ENCODE results near the gene EIF1B. TPM values are rescaled to one million over a fixed set of nuclear protein-coding genes. Genes with fewer than 3 reads are reported as not detected.
A peak's percentile ranks its signal among the peaks of the same experiment; 100 is the strongest.

The EIF1B gene
- total and polyA plus RNA-seq, 2 donors from 2014 or later, result 48.3 to 97.8 TPM

- no peak overlapping the region for H3K9ac ChIP-seq (ENCODE audit: low read length in 3 of 3)
- peaks cover 0 to 8% (median 0%) of the 10 kb centered on the region in 3 donors for H3K4me1 ChIP-seq (ENCODE audit: control insufficient read depth in 2 of 3, insufficient read depth in 2 of 3, low read depth in 1 of 3, low read length in 3 of 3)
- intact Hi-C loops (cut with DNase I), result no loop called here
- no peaks in the 10 kb centered on the region for H3K27me3 ChIP-seq (ENCODE audit: control insufficient read depth, insufficient read depth, low read length)
- DNase-seq (peak in 1 of 5 donors; percentile 10), FAIRE-seq (no peak)
- peaks cover 0 to 23% (median 10%) of the 10 kb centered on the region in 3 donors for H3K36me3 ChIP-seq (ENCODE audit: control insufficient read depth in 2 of 3, insufficient read depth in 3 of 3, low read length in 3 of 3)
- H3K9me3 ChIP-seq (ENCODE audit: control insufficient read depth in 2 of 3, insufficient read depth in 1 of 3, low read length in 3 of 3), result no peaks in the 10 kb centered on the region
- no peak overlapping the region for H3K4me3 ChIP-seq (ENCODE audit: low read length in 3 of 3)
- H3K27ac ChIP-seq (ENCODE audit: low read depth in 2 of 2, low read length in 2 of 2), result no peak overlapping the region
- no peak for TF ChIP-seq CTCF (IDR thresholded peaks at IDR 0.05; ENCODE audit: borderline replicate concordance, extremely low read depth, insufficient read depth)
These were observed 4.7 kb downstream of the EIF1B start for GRCh38 chr3:40313975-40314860.

GRCh38 chr3:40317061-40317855 is 7.8 kb downstream of the EIF1B start:
- Histone ChIP-seq H3K27me3 (ENCODE audit: control insufficient read depth, insufficient read depth, low read length) (no peaks in the 10 kb centered on the region), H3K9me3 (ENCODE audit: control insufficient read depth in 2 of 3, insufficient read depth in 1 of 3, low read length in 3 of 3) (no peaks in the 10 kb centered on the region), H3K9ac (ENCODE audit: low read length in 3 of 3) (no peak overlapping the region), H3K4me3 (ENCODE audit: low read length in 3 of 3) (no peak overlapping the region), H3K27ac (ENCODE audit: low read depth in 2 of 2, low read length in 2 of 2) (no peak overlapping the region), H3K4me1 (ENCODE audit: control insufficient read depth in 2 of 3, insufficient read depth in 2 of 3, low read depth in 1 of 3, low read length in 3 of 3) (peaks cover 0 to 8% (median 0%) of the 10 kb centered on the region in 3 donors), H3K36me3 (ENCODE audit: control insufficient read depth in 2 of 3, insufficient read depth in 3 of 3, low read length in 3 of 3) (peaks cover 0 to 16% (median 3%) of the 10 kb centered on the region in 3 donors)
- intact Hi-C loops (cut with DNase I), result loop anchor here (5.0 kb wide), 1 partner anchor 130 kb away; no protein-coding TSS in a partner anchor
- DNase-seq (peak in 3 of 5 donors; percentile 38 to 82 (median 73)), FAIRE-seq (peak; percentile 3)
- peak; percentile 80 for TF ChIP-seq CTCF (IDR thresholded peaks at IDR 0.05; ENCODE audit: borderline replicate concordance, extremely low read depth, insufficient read depth)

- H3K9me3 ChIP-seq (ENCODE audit: control insufficient read depth in 2 of 3, insufficient read depth in 1 of 3, low read length in 3 of 3), result no peaks in the 10 kb centered on the region
- no peak for TF ChIP-seq CTCF (IDR thresholded peaks at IDR 0.05; ENCODE audit: borderline replicate concordance, extremely low read depth, insufficient read depth)
- intact Hi-C loops (cut with DNase I), result no loop called here
These were observed 12.3 kb downstream of the EIF1B start for GRCh38 chr3:40321818-40322217.

More at GRCh38 chr3:40321818-40322217, 12.3 kb downstream of the EIF1B start:
- Histone ChIP-seq H3K9ac (ENCODE audit: low read length in 3 of 3) (no peak overlapping the region), H3K27me3 (ENCODE audit: control insufficient read depth, insufficient read depth, low read length) (no peaks in the 10 kb centered on the region), H3K4me3 (ENCODE audit: low read length in 3 of 3) (no peak overlapping the region), H3K36me3 (ENCODE audit: control insufficient read depth in 2 of 3, insufficient read depth in 3 of 3, low read length in 3 of 3) (no peaks in the 10 kb centered on the region), H3K27ac (ENCODE audit: low read depth in 2 of 2, low read length in 2 of 2) (no peak overlapping the region), H3K4me1 (ENCODE audit: control insufficient read depth in 2 of 3, insufficient read depth in 2 of 3, low read depth in 1 of 3, low read length in 3 of 3) (no peaks in the 10 kb centered on the region)
- no peak for FAIRE-seq
- DNase-seq, result no peak
